NCI-H774 (cell line): ENCODE data around the gene LONRF3.
A peak's percentile ranks its signal among the peaks of the same experiment; 100 is the strongest.

Experiments used
- DNase-seq: peaks from one replicate; lab custom pipeline; 2025; lab: John Stamatoyannopoulos, UW

The LONRF3 gene

GRCh38 chrX:118974088-118974907 is at the start of gene LONRF3:
TSS of gene LONRF3 (plus strand) at chrX:118974618. CDS start at chrX:118974781, 163 bp downstream.
- DNase-seq: peak; percentile 28

- DNase-seq: no peak
Observed at GRCh38 chrX:118928151-118928550, 46.3 kb upstream of the LONRF3 start.

DNA sequence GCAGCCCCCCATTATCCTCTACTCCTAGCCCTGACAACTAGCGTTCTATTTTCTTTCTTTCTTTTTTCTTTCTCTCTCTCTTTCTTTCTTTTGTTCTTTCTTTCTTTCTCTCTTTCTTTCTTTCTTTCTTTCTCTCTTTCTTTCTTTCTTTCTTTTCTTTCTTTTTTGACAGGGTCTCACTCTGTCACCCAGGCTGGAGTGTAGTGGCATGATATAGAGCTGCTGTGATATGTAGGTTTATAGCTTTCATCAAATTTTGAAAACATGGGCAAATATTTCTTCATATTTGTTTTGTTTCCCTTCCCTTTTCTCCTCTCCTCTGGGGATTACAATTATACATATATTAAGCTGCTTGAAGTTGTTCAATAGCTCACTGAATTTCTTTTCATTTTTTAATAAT is 39.1 kb upstream of the LONRF3 start:
- no peak for DNase-seq

DNA sequence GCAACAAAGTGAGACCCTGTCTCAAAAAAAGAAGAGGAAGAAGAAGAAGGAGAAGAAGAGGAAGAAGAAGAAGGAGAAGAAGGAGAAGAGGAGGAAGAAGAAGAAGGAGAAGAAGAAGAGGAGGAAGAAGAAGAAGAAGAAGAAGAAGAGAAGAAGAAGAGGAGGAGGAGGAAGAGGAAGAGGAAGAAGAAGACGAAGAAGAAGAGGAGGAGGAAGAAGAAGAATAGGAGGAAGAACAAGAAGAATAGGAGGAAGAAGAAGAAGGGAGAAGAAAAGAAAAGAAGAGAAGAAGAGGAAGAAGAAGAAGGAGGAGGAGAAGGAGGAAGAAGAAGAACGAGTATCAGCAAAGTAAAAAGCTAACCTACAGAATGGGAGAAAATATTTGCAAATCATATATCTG is 33.3 kb upstream of the LONRF3 start:
- DNase-seq: no peak

GRCh38 chrX:118943102-118943501 is 31.3 kb upstream of the LONRF3 start:
- no peak for DNase-seq

DNA sequence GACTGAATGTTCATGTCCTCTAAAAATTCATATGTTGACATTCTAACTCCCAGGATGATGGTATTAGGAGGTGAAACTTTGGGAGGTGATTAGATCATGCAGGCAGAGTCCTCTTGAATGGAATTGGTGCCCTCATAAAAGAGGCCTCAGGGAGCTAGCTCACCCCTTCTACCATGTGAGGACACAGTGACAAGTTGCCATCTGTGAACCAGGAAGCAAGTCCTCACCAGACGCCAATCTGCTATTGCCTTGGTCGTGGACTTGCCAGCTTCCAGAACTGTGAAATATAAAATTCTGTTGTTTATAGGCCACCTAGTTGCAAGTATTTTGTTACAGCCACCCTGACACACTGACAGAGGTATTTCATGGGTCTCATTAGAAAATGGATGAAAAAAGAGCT is 28.5 kb upstream of the LONRF3 start:
- DNase-seq: no peak

GRCh38 chrX:118948270-118948669 is 26.1 kb upstream of the LONRF3 start:
- DNase-seq: no peak

DNA sequence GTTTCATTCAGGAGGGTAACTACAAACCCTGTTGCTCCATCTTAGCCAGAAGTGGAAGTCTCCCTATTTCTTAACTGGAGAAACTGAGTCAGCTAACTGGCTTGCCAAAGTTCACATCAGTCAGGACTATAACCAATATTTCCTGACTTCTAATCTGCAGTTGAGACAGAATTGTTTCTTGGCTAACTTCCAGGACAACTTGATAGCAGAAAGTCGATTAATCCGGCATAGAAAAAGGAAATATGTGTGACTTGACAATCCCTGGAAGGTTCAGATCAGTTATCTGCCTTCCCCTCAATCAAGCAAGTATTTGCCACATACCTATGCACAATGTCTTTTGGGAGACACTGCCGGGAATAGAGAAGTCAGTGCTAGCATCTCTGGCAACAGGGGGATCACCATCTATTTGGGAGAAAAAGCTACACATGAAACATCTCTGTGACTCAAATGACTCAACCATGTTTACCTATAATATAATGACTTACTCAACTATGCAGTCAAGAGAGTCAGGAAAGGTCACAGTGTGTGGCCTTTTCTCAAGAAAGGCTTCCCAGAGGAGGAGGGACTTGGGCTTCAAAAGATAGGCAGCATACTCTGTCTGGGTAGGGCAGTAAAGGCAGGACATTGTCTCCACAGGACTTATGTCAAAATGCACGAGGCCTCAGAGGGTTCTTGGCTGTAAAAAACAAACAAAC is 12.4 kb upstream of the LONRF3 start:
- DNase-seq: no peak

GRCh38 chrX:118963159-118963558 is 11.3 kb upstream of the LONRF3 start:
- DNase-seq: no peak

DNA sequence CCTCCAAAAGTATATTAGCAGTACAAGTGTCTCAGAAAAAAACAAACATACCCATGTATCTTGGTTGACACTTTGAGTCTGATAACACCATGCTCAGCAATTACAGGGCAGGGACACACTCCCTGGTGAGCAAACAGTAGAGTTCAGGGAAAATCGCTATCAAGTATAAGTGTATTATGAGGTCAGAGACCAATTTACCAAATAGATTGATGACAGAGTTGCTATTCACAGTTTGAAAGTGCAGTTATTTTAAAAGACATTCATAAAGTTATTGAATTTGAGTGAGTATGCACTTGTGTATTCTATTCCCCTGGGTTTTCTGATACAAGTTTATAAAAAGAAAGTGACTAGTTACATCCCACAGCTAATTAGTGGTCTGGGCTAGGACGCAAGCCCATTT is 10.2 kb upstream of the LONRF3 start:
- no peak for DNase-seq

- DNase-seq: no peak
Observed at GRCh38 chrX:118965395-118965794, 9.0 kb upstream of the LONRF3 start.

- DNase-seq: no peak
Observed at GRCh38 chrX:118968031-118968430, 6.4 kb upstream of the LONRF3 start.

DNA sequence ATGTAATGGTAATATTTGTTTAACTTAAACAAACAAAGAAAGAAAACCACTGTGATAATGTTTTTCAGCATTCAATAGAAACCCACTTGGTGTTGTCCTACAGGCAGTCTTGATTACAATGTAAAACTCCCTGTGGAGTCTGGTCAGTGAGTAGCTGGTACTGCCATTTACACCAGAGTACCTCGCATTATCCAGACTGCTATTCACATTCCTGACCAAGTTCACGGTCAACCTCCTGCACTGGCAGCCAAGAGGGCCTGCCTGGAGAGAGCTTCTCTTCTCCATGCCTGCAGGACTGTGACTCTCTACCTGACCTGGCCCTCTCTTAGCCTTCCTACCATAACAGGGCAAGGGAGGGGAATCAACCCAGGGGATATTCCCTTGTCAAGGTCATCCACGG is 2.9 kb upstream of the LONRF3 start:
- DNase-seq: peak; percentile 55

DNA sequence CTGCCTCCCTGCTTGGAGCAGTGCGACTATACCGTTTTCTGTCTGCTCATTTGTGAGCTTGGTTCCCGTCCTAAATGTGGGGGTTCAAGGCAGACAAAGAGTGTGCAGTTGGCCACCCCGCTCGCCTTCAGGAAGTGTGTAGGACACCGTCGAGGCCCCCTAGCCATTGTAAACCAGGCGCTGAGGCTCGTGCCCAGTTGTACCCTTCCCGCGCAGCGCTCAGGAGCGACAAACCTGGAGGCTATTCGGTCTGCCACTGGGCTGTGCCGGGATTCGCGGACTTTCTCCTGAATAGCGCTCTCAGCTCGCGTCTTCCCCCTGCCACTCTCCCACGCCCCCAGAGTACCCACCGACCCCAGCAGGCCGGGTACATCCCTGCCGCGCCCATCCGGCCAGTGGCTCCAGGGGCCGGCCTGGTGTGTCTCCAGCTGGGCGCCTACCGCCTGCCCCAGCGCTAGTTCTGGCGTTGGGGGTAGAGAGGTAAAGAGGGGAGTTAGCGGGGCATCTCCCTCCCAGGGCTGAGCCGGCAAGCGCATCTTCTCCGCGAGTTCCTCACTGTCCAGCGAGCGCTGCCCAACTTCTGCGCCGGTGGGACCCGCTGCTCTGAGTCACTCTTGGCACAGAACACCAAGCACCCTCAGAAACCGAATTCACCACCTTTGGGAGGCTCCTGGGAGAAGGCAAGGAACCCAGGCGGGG is 880 bp upstream of the LONRF3 start:
- DNase-seq: no peak

DNA sequence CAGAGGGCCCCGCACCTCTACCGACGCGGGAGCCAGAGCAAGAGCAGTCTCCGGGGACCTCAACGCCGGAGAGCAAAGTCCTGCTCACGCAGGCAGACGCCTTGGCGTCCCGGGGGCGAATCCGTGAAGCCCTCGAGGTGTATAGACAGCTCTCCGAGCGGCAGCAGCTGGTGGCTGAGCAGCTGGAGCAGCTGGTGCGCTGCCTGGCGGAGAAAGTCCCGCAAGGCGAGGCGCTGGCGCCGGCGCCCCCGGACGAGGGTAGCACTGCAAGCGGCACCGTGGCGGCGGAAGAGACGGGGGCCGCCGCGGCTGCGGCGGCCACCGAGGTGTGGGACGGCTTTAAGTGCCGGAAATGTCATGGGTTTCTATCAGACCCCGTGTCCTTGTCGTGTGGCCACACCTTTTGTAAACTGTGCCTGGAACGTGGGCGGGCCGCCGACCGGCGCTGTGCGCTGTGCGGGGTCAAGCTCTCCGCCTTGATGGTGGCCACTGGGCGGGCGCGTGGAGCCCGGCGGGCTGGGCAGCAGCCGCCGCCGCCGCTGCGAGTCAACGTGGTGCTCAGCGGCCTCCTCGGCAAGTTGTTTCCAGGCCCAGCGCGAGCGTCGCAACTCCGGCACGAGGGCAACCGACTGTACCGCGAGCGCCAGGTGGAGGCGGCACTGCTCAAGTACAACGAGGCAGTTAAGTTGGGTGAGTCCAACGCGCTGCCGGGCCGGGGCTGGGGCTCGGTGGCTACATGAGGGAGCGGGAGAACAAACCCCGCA is 672 bp downstream of the LONRF3 start:
- DNase-seq: peak; percentile 37

DNA sequence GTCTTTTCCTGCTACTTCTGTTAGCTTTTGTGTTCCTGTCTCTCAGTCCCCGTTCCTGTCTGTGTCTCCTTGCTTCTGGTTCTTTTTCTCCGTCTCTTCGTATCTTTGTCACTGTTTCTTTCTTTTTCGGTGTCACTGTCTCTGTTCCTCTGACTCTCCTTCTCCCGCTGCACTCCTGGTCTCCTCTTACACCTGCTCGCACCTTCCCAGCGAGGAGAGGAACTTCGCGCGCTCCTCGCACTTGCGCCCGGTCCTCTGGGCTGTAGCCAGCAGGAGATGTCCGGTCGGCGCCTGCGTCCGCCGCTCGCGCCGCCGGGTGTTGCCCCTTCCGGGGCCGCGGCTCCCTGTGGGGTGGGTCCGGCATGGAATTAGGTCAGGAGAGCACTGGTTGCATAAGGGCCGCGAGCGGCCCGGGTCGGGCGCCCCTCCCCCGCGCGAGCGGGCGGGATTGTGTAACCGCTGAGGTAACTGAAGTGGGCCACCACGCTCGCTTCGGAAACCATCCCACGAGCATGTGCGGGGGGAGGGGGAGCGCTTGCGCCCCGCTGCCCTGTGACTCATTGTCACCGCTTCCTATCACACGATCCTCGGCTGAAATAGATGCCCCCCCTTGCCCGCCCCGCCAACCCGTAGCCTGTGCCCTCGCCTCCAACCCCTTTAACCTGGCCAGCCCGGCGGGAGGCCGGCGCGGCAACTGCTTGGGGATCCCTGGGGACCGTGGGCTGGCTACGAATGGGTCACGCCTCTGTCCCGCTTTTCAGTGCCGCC is 1.6 kb downstream of the LONRF3 start:
- DNase-seq: peak; percentile 44

DNA sequence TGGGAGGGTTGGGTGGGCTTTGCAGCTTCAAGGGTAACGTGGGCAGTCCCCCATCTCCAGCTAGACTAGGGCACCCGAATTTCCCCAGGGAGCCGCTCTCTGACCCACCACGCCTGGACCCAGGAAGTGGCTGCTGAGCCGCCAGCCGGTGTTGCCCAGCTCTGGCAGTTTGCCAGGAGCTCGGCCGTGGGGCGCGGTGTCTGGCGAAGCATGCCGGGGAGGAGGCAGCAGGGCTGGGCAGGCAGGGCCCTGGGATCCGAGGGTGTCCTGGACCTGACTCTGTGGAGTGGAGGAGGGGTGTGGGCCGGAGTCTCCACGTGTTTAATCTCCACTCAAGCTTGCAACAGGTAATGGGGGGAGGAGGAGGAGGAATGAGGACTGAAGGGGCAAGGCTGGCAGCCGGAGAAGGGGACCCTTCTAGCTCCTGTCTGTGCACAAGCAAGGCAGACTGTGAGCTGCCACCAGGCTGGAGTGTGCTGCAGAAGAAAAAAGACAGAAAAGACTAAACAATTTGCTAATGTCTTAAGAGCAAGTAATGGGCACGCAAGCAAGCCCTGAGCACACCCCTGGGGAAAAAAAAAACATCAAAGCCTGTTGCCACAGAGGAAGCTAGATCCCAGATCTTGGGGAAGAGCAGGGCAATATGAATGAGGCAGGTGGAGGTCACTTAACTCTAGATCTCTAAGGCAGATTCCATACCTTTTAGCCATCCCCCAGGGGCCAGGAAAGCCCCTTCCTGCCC is 2.4 kb downstream of the LONRF3 start:
- DNase-seq: peak; percentile 44

DNA sequence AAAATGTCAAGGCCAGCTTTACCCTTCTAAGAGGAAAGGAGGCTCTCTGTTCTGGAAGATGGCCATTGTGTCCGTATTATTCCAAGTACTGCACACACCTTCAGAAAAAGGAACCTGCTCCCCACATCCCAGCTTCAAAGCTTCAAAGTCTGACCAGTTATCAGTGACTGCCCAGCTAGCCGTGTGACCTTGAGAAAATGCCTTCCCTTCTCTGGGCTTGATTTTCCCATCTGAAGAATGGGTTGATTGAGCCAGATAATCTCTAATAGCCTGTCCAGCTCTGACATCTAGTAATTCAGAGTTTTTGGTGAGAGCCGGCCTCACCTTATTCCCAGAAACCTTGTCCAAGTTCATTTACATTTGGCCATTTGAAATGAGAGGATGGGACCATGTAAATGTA is 3.0 kb downstream of the LONRF3 start:
- no peak for DNase-seq

- DNase-seq: no peak
Observed at GRCh38 chrX:118978451-118978850, 4.0 kb downstream of the LONRF3 start.

- no peak for DNase-seq
Observed at GRCh38 chrX:118980761-118981160, 6.3 kb downstream of the LONRF3 start.

DNA sequence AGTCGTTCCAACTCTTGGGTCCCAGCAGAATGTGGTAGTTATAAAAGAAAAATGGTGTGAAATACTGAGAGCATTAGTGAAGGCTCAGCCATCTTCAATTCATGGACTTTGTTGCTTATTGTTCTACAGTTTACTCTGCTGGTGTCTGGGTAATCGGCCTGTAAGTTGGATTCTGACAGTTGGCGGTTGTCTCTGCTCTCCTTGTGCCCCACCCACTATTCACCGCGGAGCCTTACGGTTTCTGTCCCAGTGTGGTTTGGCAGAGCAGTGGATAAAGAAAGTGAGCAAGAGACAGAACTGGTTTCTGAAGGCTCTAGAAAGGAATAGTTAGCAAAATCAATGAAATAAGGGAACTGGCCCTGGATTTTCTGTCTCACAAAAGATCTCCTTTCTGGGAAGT is 9.1 kb downstream of the LONRF3 start:
- DNase-seq: no peak
